ENCODE data around the gene KDM6A. TPM values are rescaled to one million over a fixed set of nuclear protein-coding genes. Genes with fewer than 3 reads are reported as not detected.

KDM6A gene
- total and polyA plus RNA-seq, 2 of the 13 experiments (the other 11 are each of a cell fraction or from before 2014, with no cell fraction given), result 16.7 to 18.2 TPM

DNA sequence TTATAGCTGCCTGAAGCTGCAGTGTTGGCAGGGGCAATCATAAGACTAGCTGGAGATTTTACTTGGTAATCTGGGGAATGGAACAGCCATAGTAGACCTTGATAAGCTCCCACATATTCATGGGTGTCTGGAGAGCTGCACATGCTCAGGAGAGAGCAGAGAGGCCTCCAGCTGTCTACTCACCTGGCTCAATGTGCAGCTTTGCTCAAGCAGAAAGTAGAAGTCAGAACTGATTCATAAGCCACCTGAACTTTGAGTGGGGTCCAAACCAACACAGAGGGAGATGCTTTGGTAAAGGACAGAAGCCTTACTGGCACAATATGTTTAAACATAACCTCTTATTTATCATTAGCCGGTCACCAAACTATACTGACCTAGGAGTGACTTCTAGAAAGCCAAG, 54.4 kb downstream of the KDM6A start:
- peaks cover 60% of the 10 kb centered on the region for H3K4me1 ChIP-seq (ENCODE audit: insufficient read depth, low read length)
- peak overlapping the region; percentile 18; the same call in 1 of the 2 replicates for H3K4me2 ChIP-seq (ENCODE audit: low read depth, low read length)
- BruUV-seq (replicated peaks), result no TSS peak
- intact Hi-C loops (cut with micrococcal nuclease; ENCODE audit: unreplicated experiment), result no loop called here
- ATAC-seq (peak; percentile 97), DNase-seq (ENCODE audit: low spot score) (peak; percentile 51), FAIRE-seq (peak; percentile 89)
- ChIA-PET CTCF (ENCODE audit: low intra/inter-chr PET ratio, low total read pairs) (no interaction called here), POLR2A (interaction anchor here (0.7 kb wide), 1 partner anchor 55 kb away, joined by 3 read pairs; the partner anchor contains the start of gene KDM6A)
- H3K79me2 ChIP-seq (ENCODE audit: insufficient read depth, low read length), result peaks cover 92% of the 10 kb centered on the region
- peak overlapping the region; percentile 42 for H3K27ac ChIP-seq (ENCODE audit: extremely low read length, insufficient read depth, low read length)
- H3K9me3 ChIP-seq (ENCODE audit: low read length), result no peaks in the 10 kb centered on the region
- WGBS (ENCODE audit: low lambda C conversion rate), result 6% methylated on average over 1 of the region's 1 CpG
- in situ Hi-C loops (cut with HindIII; ENCODE audit: extremely low pct_ligation_motif_present, low pct_unique_long_range_greater_than_20kb), result no loop called here
- H4K20me1 ChIP-seq (ENCODE audit: insufficient read depth, low read length), result peaks cover 7% of the 10 kb centered on the region
- H3K36me3 ChIP-seq (replicated peaks in 1 of 2; ENCODE audit: control insufficient read depth in 1 of 2, insufficient read depth in 2 of 2, low read length in 2 of 2), result no peaks in the 10 kb centered on the region
- H3K27me3 ChIP-seq (ENCODE audit: control insufficient read depth in 1 of 2, insufficient read depth in 2 of 2, low read length in 2 of 2), result no peaks in the 10 kb centered on the region
- H2AFZ ChIP-seq (ENCODE audit: low read length), result no peak overlapping the region
- H3K9ac ChIP-seq (ENCODE audit: insufficient read depth, low read depth, low read length), result no peak overlapping the region
- peak; percentile 25; the same call in 1 of the 2 replicates for TF ChIP-seq SALL1 (CRISPR knock-in tag; IDR thresholded peaks at IDR 0.05)
- 0 out of 2 replicates have a peak, but pooled peaks have one; percentile 18 for TF ChIP-seq POGZ (CRISPR knock-in tag; IDR thresholded peaks at IDR 0.05)
- TF ChIP-seq HNF4A (CRISPR knock-in tag; IDR thresholded peaks at IDR 0.05), result peak; percentile 64
- TF ChIP-seq ZNF503 (CRISPR knock-in tag; IDR thresholded peaks at IDR 0.05), result no peak
- TF ChIP-seq TFAP4 (IDR thresholded peaks at IDR 0.05; ENCODE audit: borderline replicate concordance, low read depth), result 0 out of 2 replicates have a peak, but pooled peaks have one; percentile 28
- H3K4me3 ChIP-seq (replicated peaks in 1 of 3; ENCODE audit: insufficient read depth in 1 of 3, low read depth in 2 of 3, low read length in 3 of 3), result no peak overlapping the region

DNA sequence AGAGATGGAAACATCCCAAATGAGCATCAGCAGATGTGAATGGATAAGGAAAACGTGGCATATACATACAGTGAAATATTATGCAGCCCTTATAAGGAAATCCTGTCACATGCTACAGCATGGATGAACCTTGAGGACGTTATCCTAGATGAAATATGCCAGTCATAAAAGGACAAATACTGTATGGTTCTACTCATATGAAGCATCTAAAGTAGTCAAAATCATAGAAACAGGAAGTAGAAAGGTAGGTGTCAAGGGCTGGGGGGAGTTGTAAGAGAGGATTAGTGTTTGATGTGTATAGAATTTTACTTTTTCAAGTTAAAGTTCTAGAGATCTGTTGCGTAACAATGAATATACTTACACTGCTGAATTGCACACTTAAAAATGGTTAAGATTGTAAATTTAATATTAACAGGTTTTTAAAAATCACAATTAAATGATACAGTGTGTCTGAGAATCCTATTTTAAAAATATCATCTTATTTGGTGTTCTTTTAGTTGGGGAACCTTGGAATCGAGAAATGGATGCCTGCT, 58.5 kb downstream of the KDM6A start:
- BruUV-seq (replicated peaks), result no TSS peak
- H3K27me3 ChIP-seq (ENCODE audit: control insufficient read depth in 1 of 2, insufficient read depth in 2 of 2, low read length in 2 of 2), result no peaks in the 10 kb centered on the region
- intact Hi-C loops (cut with micrococcal nuclease; ENCODE audit: unreplicated experiment), result no loop called here
- H3K27ac ChIP-seq (ENCODE audit: extremely low read length, insufficient read depth, low read length), result no peak overlapping the region
- no peak for DNase-seq (ENCODE audit: low spot score)
- no peak overlapping the region for H3K4me3 ChIP-seq (replicated peaks in 1 of 3; ENCODE audit: insufficient read depth in 1 of 3, low read depth in 2 of 3, low read length in 3 of 3)
- no peak overlapping the region for H3K4me2 ChIP-seq (ENCODE audit: low read depth, low read length)
- ChIA-PET CTCF (ENCODE audit: low intra/inter-chr PET ratio, low total read pairs) (no interaction called here), POLR2A (no interaction called here)
- H2AFZ ChIP-seq (ENCODE audit: low read length), result no peak overlapping the region
- H4K20me1 ChIP-seq (ENCODE audit: insufficient read depth, low read length), result peaks cover 27% of the 10 kb centered on the region
- ATAC-seq, result no peak
- H3K79me2 ChIP-seq (ENCODE audit: insufficient read depth, low read length), result peaks cover 89% of the 10 kb centered on the region
- H3K4me1 ChIP-seq (ENCODE audit: insufficient read depth, low read length), result peaks cover 52% of the 10 kb centered on the region
- no peaks in the 10 kb centered on the region for H3K36me3 ChIP-seq (replicated peaks in 1 of 2; ENCODE audit: control insufficient read depth in 1 of 2, insufficient read depth in 2 of 2, low read length in 2 of 2)
- no peaks in the 10 kb centered on the region for H3K9me3 ChIP-seq (ENCODE audit: low read length)
- WGBS (ENCODE audit: low lambda C conversion rate), result 96% methylated on average over 4 of the region's 4 CpGs
- FAIRE-seq, result no peak
- in situ Hi-C loops (cut with HindIII; ENCODE audit: extremely low pct_ligation_motif_present, low pct_unique_long_range_greater_than_20kb), result no loop called here
- no peak overlapping the region for H3K9ac ChIP-seq (ENCODE audit: insufficient read depth, low read depth, low read length)
- TF ChIP-seq FOXO1 (CRISPR knock-in tag; IDR thresholded peaks at IDR 0.05), result no peak
- no peak for TF ChIP-seq SIX4 (CRISPR knock-in tag; IDR thresholded peaks at IDR 0.05)
- no peak for TF ChIP-seq ZGPAT (CRISPR knock-in tag; IDR thresholded peaks at IDR 0.05)
- TF ChIP-seq, protein P1, sequence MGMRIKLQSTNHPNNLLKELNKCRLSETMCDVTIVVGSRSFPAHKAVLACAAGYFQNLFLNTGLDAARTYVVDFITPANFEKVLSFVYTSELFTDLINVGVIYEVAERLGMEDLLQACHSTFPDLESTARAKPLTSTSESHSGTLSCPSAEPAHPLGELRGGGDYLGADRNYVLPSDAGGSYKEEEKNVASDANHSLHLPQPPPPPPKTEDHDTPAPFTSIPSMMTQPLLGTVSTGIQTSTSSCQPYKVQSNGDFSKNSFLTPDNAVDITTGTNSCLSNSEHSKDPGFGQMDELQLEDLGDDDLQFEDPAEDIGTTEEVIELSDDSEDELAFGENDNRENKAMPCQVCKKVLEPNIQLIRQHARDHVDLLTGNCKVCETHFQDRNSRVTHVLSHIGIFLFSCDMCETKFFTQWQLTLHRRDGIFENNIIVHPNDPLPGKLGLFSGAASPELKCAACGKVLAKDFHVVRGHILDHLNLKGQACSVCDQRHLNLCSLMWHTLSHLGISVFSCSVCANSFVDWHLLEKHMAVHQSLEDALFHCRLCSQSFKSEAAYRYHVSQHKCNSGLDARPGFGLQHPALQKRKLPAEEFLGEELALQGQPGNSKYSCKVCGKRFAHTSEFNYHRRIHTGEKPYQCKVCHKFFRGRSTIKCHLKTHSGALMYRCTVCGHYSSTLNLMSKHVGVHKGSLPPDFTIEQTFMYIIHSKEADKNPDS (CRISPR knock-in tag; IDR thresholded peaks at IDR 0.05), result no peak
- no peak for TF ChIP-seq ZNF367 (CRISPR knock-in tag; IDR thresholded peaks at IDR 0.05; ENCODE audit: borderline replicate concordance)
